PC-9 (cell line): ENCODE results near the gene MERTK.

ENCODE experiments used
- CTCF ChIP-seq: fragments of 200-600 bp; sonication (generic); conservative IDR thresholded peaks from 2 replicates; pipeline ENCODE4 v1.6.1; 2017; ENCODE audit warnings: mixed run types, antibody characterized with exemption, mild to moderate bottlenecking, moderate library complexity
- EZH2 ChIP-seq: fragments of 200-600 bp; sonication (generic); IDR thresholded peaks from 2 replicates; pipeline ENCODE4 v1.8.0; 2017; ENCODE audit warnings: antibody characterized with exemption, low read depth

- TF ChIP-seq EZH2 (no peak), CTCF (no peak)
These were observed 18.7 kb downstream of the MERTK start for GRCh38 chr2:111917106-111917505.
